ENCODE measurements around the gene CCK. TPM values are rescaled to one million over a fixed set of nuclear protein-coding genes. Genes with fewer than 3 reads are reported as not detected.
A peak's percentile ranks its signal among the peaks of the same experiment; 100 is the strongest.

CCK gene
- total and polyA plus RNA-seq, 12 donors, result not detected

DNA sequence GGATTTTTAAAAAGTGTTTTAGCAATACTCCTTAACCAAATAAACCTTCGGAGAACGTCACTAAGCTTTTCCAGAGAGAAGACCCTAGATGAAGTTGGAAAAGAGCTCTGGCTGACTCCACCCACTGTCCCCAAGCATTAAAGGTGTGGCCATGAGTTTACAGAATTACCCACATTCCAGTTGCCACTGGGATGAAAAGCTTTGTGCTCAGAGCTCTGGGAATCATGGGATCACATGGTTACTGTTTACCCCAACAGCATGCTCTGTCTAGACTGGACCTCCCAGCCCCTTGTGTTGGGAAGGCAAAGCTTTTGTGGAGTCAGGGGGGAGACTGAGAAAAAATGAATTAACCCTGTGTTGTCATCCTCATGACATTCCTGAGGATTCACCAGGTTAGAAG lies 55.3 kb downstream of the CCK start:
- Histone ChIP-seq H3K9me3 (no peaks in the 10 kb centered on the region), H3K4me3 (no peak overlapping the region), H3K4me1 (peaks cover 0 to 18% (median 0%) of the 10 kb centered on the region in 9 donors), H3K36me3 (peaks cover 0 to 100% (median 20%) of the 10 kb centered on the region in 9 donors), H3K27me3 (no peaks in the 10 kb centered on the region), H3K27ac (no peak overlapping the region)
- ATAC-seq (no peak), DNase-seq (no peak)
- intact Hi-C loops (cut with DNase I), result no loop called here
- 46 to 68% methylated on average over 2 of the region's 2 CpGs for WGBS, 2 donors
- no peak for TF ChIP-seq CTCF (IDR thresholded peaks at IDR 0.05)

DNA sequence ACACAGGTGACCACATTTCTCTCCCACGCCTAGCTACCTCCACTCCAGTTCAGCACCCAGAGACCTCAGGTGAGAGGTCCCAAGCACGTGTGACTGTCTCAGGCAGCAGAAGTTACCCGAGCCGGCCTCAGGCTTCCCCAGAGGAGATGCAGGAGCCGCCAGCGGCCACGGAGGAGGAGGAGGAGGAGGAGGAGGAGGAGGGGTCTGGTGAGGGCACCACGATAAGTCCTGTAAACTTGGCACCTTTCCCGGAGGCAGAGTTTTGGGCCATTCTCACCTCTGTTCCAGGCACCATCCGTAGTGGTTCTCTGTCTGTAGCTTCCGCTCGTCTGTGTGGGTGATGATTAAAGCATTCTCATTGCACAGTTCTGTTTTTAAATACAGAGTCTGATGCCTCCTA lies 56.1 kb downstream of the CCK start:
- Histone ChIP-seq H3K4me3 (no peak overlapping the region), H3K4me1 (peaks cover 0 to 20% (median 0%) of the 10 kb centered on the region in 9 donors), H3K27me3 (no peaks in the 10 kb centered on the region), H3K27ac (no peak overlapping the region), H3K9me3 (no peaks in the 10 kb centered on the region), H3K36me3 (peaks cover 0 to 100% (median 22%) of the 10 kb centered on the region in 9 donors)
- ATAC-seq (peak in 5 of 8 donors; percentile 9 to 57 (median 43)), DNase-seq (no peak)
- 38 to 55% methylated on average over 12 of the region's 12 CpGs for WGBS, 2 donors
- TF ChIP-seq CTCF (IDR thresholded peaks at IDR 0.05), result no peak
- intact Hi-C loops (cut with DNase I), result no loop called here

Other genes with a start within 250 kb of the CCK start
- gene TRAK1, start 174.8 kb downstream of the CCK start, total RNA-seq, result 100 to 1,000 TPM; 182 to 423 (median 320) TPM
- gene TRAK1, start 174.8 kb downstream of the CCK start, polyA plus RNA-seq, result 10 to 100 TPM; 35.5 to 41.2 TPM
- not detected for gene LYZL4, start 144.4 kb upstream of the CCK start, total RNA-seq
- not detected for gene LYZL4, start 144.4 kb upstream of the CCK start, polyA plus RNA-seq
- 1 to 10 TPM in 7 of 10 donors, under 1 TPM in 3; 0.76 to 7.3 (median 1.5) TPM for gene VIPR1, start 236.5 kb upstream of the CCK start, total RNA-seq
- 1 to 10 TPM; 3.9 to 8.3 TPM for gene VIPR1, start 236.5 kb upstream of the CCK start, polyA plus RNA-seq

All from heart right ventricle (tissue), 16 donors.